IMR-90 (cell line): ENCODE measurements around the gene MTCL3.

ENCODE experiments used
- ATAC-seq: fragments of 200-7000 bp; cut with Tn5 transposase; 2 replicates; pipeline ENCODE4 v1.9.1; 2020; ENCODE audit warnings: low read depth, mild to moderate bottlenecking, moderate library complexity
- BruUV-seq: library from RNA; stranded (reverse); fragments of 400-500 nt; replicated peaks from 2 replicates; lab custom pipeline; 2021; lab: Mats Ljungman, UMichigan
- CTCF ChIA-PET: fragments of 300-600 bp; formaldehyde crosslinking; extraction: SDS; loops from one replicate; lab custom pipeline; 2021; ENCODE audit warnings: antibody characterized with exemption; lab: Yijun Ruan, JAX
- POLR2A ChIA-PET: fragments of 300-600 bp; sonication (Branson Sonifier 250); formaldehyde crosslinking; loops from one replicate; lab custom pipeline; 2022; ENCODE audit warnings: antibody characterized with exemption; ENCODE audit not compliant: unreplicated experiment; lab: Charles Lee
- DNase-seq: peaks from one replicate; pipeline ENCODE4 v3.0.0; 2013
- H2AFZ ChIP-seq: replicated peaks from 2 replicates; pipeline ENCODE3; 2013; ENCODE audit warnings: low read length, mild to moderate bottlenecking; ENCODE audit not compliant: poor library complexity
- H2AK5ac ChIP-seq: 2 replicates; pipeline ENCODE4 v1.6.1; 2013; ENCODE audit warnings: low read depth, low read length, inconsistent platforms
- H2AK9ac ChIP-seq: replicated peaks from 2 replicates; pipeline ENCODE3; 2013; ENCODE audit warnings: mild to moderate bottlenecking, low read depth, low read length, moderate library complexity; ENCODE audit not compliant: poor library complexity
- H2BK120ac ChIP-seq: 2 replicates; pipeline ENCODE4 v1.6.1; 2013; ENCODE audit warnings: low read depth, low read length, inconsistent platforms
- H2BK15ac ChIP-seq: 3 replicates; pipeline ENCODE4 v1.6.1; 2013; ENCODE audit warnings: low read depth, low read length, inconsistent platforms
- H2BK20ac ChIP-seq: 2 replicates; pipeline ENCODE4 v1.6.1; 2013; ENCODE audit warnings: low read depth, mild to moderate bottlenecking, inconsistent platforms, low read length, moderate library complexity
- H2BK5ac ChIP-seq: 2 replicates; pipeline ENCODE4 v1.6.1; 2013; ENCODE audit warnings: mild to moderate bottlenecking, low read depth, low read length, inconsistent platforms; ENCODE audit not compliant: poor library complexity, severe bottlenecking
- H3K14ac ChIP-seq: replicated peaks from 2 replicates; pipeline ENCODE4 v1.6.1; 2013; ENCODE audit warnings: low read depth, low read length, inconsistent platforms
- H3K18ac ChIP-seq: 2 replicates; pipeline ENCODE4 v1.6.1; 2013; ENCODE audit warnings: low read depth, low read length, control low read depth
- H3K23ac ChIP-seq: 2 replicates; pipeline ENCODE4 v1.6.1; 2013; ENCODE audit warnings: low read depth, low read length, inconsistent platforms
- H3K27ac ChIP-seq: 2 replicates; pipeline ENCODE4 v1.5.1; 2013; ENCODE audit warnings: mild to moderate bottlenecking, control low read depth, low read length; ENCODE audit not compliant: insufficient read depth
- H3K27me3 ChIP-seq: 2 replicates; pipeline ENCODE4 v1.6.1; 2013; ENCODE audit warnings: low read length; ENCODE audit not compliant: control insufficient read depth, insufficient read depth
- H3K36me3 ChIP-seq: 2 replicates; pipeline ENCODE4 v1.6.1; 2013; ENCODE audit warnings: low read length, mixed read lengths; ENCODE audit not compliant: control insufficient read depth, insufficient read depth
- H3K4ac ChIP-seq: 2 replicates; pipeline ENCODE4 v1.6.1; 2013; ENCODE audit warnings: low read depth, low read length, inconsistent platforms
- H3K4me1 ChIP-seq: 2 replicates; pipeline ENCODE4 v1.6.1; 2013; ENCODE audit warnings: low read length, mixed read lengths; ENCODE audit not compliant: control insufficient read depth, insufficient read depth
- H3K4me2 ChIP-seq: 2 replicates; pipeline ENCODE4 v1.6.1; 2013; ENCODE audit warnings: low read depth, mild to moderate bottlenecking, control low read depth, low read length, moderate library complexity
- H3K4me3 ChIP-seq: 2 replicates; pipeline ENCODE4 v1.5.1; 2013; ENCODE audit warnings: low read depth, mild to moderate bottlenecking, control low read depth, low read length, moderate library complexity; ENCODE audit not compliant: insufficient read depth
- H3K56ac ChIP-seq: 2 replicates; pipeline ENCODE4 v1.6.1; 2013; ENCODE audit warnings: low read length, inconsistent platforms; ENCODE audit not compliant: insufficient read depth; ENCODE audit errors: extremely low read depth
- H3K79me1 ChIP-seq, 2 experiments: 2 replicates each; pipeline ENCODE4 v1.6.1; 2013; ENCODE audit warnings: low read length in 2 of 2, inconsistent platforms in 1 of 2, low read depth in 1 of 2
- H3K9ac ChIP-seq: 2 replicates; pipeline ENCODE4 v1.6.1; 2013; ENCODE audit warnings: low read depth, low read length, control low read depth
- H3K9me1 ChIP-seq: 2 replicates; pipeline ENCODE4 v1.6.1; 2013; ENCODE audit warnings: low read length, inconsistent platforms; ENCODE audit not compliant: insufficient read depth
- H3K9me3 ChIP-seq: 2 replicates; pipeline ENCODE4 v1.6.1; 2013; ENCODE audit warnings: low read length; ENCODE audit not compliant: control insufficient read depth, insufficient read depth
- H4K20me1 ChIP-seq: 2 replicates; pipeline ENCODE4 v1.6.1; 2013; ENCODE audit warnings: low read length, inconsistent platforms; ENCODE audit not compliant: insufficient read depth
- H4K5ac ChIP-seq: 2 replicates; pipeline ENCODE4 v1.6.1; 2013; ENCODE audit warnings: mild to moderate bottlenecking, low read depth, low read length, control low read depth
- H4K8ac ChIP-seq, 2 experiments: 2 replicates each; pipeline ENCODE4 v1.6.1; 2013; ENCODE audit warnings: low read depth in 2 of 2, low read length in 2 of 2, control low read depth in 1 of 2, inconsistent platforms in 1 of 2
- H4K91ac ChIP-seq: 2 replicates; pipeline ENCODE4 v1.6.1; 2013; ENCODE audit warnings: low read depth, low read length, inconsistent platforms; ENCODE audit not compliant: insufficient read depth
- CEBPB ChIP-seq: IDR thresholded peaks from 2 replicates; pipeline ENCODE4 v1.6.1; 2012; ENCODE audit warnings: low read depth, low read length, improper control_type of control experiment
- MAFK ChIP-seq: IDR thresholded peaks from 2 replicates; pipeline ENCODE4 v1.6.1; 2012; ENCODE audit warnings: low read depth, low read length, improper control_type of control experiment
- MAZ ChIP-seq: IDR thresholded peaks from 2 replicates; pipeline ENCODE4 v1.6.1; 2012; ENCODE audit warnings: low read depth, mild to moderate bottlenecking, low read length, improper control_type of control experiment, moderate library complexity, borderline replicate concordance
- MXI1 ChIP-seq: IDR thresholded peaks from 2 replicates; pipeline ENCODE4 v1.6.1; 2012; ENCODE audit warnings: low read depth, mild to moderate bottlenecking, low read length, moderate library complexity, borderline replicate concordance
- RAD21 ChIP-seq: IDR thresholded peaks from 2 replicates; pipeline ENCODE4 v1.6.1; 2012; ENCODE audit warnings: low read length, improper control_type of control experiment
- USF2 ChIP-seq: fragments of 150-350 bp; IDR thresholded peaks from 2 replicates; pipeline ENCODE4 v1.6.1; 2017; ENCODE audit warnings: mild to moderate bottlenecking, antibody characterized with exemption, low read length, low read depth
- WGBS, 2 experiments: methylation state at CpG; one replicate each; pipeline versions ENCODE4 v1.1.5 to v1.1.7; 2013; ENCODE audit warnings: missing lambda C conversion rate in 2 of 2; ENCODE audit not compliant: insufficient read length in 1 of 2; ENCODE audit errors: extremely low coverage in 2 of 2; 5-methylcytosine and 5-hydroxymethylcytosine counted together
- dilution Hi-C: fragments of 300-500 bp; cut with HindIII; formaldehyde crosslinking; loops from one replicate; pipeline ENCODE4 v1.14.3; 2018; ENCODE audit warnings: low sequenced_read_pairs; ENCODE audit not compliant: unreplicated experiment
- in situ Hi-C: fragments of 300-500 bp; cut with MboI; formaldehyde crosslinking; loops from 3 replicates; pipeline ENCODE4 v1.14.3; 2019; ENCODE audit warnings: low sequenced_read_pairs, inconsistent platforms, mixed read lengths
- intact Hi-C: fragments of 100-400 bp; cut with micrococcal nuclease; formaldehyde crosslinking; loops from 2 replicates; pipeline ENCODE4 v1.10.0; 2022

Gene MTCL3

GRCh38 chr6:127484212-127484863 is 34.8 kb downstream of the MTCL3 start:
- no peaks in the 10 kb centered on the region for H3K9me3 ChIP-seq
- H3K4me3 ChIP-seq: no peak overlapping the region
- no peaks in the 10 kb centered on the region for H3K27me3 ChIP-seq
- H4K8ac ChIP-seq: no peak overlapping the region
- H2AK5ac ChIP-seq: no peak overlapping the region
- peak; percentile 70 for DNase-seq
- H4K20me1 ChIP-seq: no peaks in the 10 kb centered on the region
- no peak overlapping the region for H2BK5ac ChIP-seq
- no peaks in the 10 kb centered on the region for H3K36me3 ChIP-seq
- H3K18ac ChIP-seq: no peak overlapping the region
- no peak overlapping the region for H3K4ac ChIP-seq
- H4K91ac ChIP-seq: no peak overlapping the region
- dilution Hi-C loops (no loop called here), in situ Hi-C loops (no loop called here), intact Hi-C loops (loop anchor here (5.0 kb wide), 1 partner anchor 33 kb away; the partner anchor contains the start of gene MTCL3)
- H3K9ac ChIP-seq: no peak overlapping the region
- ATAC-seq: peak; percentile 91
- H3K14ac ChIP-seq: no peak overlapping the region
- no peak overlapping the region for H3K23ac ChIP-seq
- POLR2A ChIA-PET: no interaction called here
- peaks cover 4% of the 10 kb centered on the region for H3K4me1 ChIP-seq
- H2BK20ac ChIP-seq: no peak overlapping the region
- H3K27ac ChIP-seq: no peak overlapping the region
- no peak overlapping the region for H4K5ac ChIP-seq
- H2AFZ ChIP-seq: no peak overlapping the region
- H3K9me1 ChIP-seq: peaks cover 3% of the 10 kb centered on the region; the same call in 1 of the 2 replicates
- TF ChIP-seq MAZ (no peak), MXI1 (peak; percentile 53; the same call in 1 of the 2 replicates), CEBPB (0 out of 2 replicates have a peak, but pooled peaks have one; percentile 11), RAD21 (no peak), USF2 (peak; percentile 72), MAFK (no peak)
- peaks cover 0 to 3% of the 10 kb centered on the region in 2 experiments; a peak in 1 of 4 replicates for H3K79me1 ChIP-seq
- H2BK15ac ChIP-seq: no peak overlapping the region
- no peak overlapping the region for H3K56ac ChIP-seq
- no peak overlapping the region for H2BK120ac ChIP-seq
- peak overlapping the region; percentile 89 for H3K4me2 ChIP-seq
- CTCF ChIA-PET: interaction anchor here (0.8 to 3.0 kb wide), 4 partner anchors 9 to 191 kb away, joined by 3 to 14 read pairs (median 4); no protein-coding TSS in a partner anchor
- BruUV-seq: no TSS peak
- no peak overlapping the region for H2AK9ac ChIP-seq
- WGBS, 2 experiments: no CpG with 5 or more reads among the region's 3 CpGs
